GM23338 (cell line): ENCODE results near the gene CAMSAP2. TPM values are rescaled to one million over a fixed set of nuclear protein-coding genes. Genes with fewer than 3 reads are reported as not detected.

Experiments used
- ATAC-seq: fragments of 200-7000 bp; cut with Tn5 transposase; 3 replicates; pipeline ENCODE4 v1.9.1; 2020
- DNase-seq: peaks from one replicate; pipeline ENCODE4 v3.0.0-alpha.2; 2015; ENCODE audit warnings: low spot score
- H2AFZ ChIP-seq: fragments of 200-600 bp; sonication (generic); 2 replicates; pipeline ENCODE4 v1.8.0; 2016; ENCODE audit warnings: antibody characterized with exemption, mild to moderate bottlenecking, moderate library complexity
- H3F3A ChIP-seq: fragments of 200-600 bp; sonication (generic); replicated peaks from 2 replicates; pipeline ENCODE4 v1.8.0; 2017; ENCODE audit warnings: antibody characterized with exemption, mixed run types, low read depth
- H3K27ac ChIP-seq: fragments of 200-600 bp; sonication (generic); 2 replicates; pipeline ENCODE4 v1.6.1; 2016; ENCODE audit warnings: low read depth
- H3K27me3 ChIP-seq: fragments of 200-600 bp; sonication (generic); 2 replicates; pipeline ENCODE4 v1.8.0; 2016; ENCODE audit warnings: mild to moderate bottlenecking, mixed run types, moderate library complexity; ENCODE audit not compliant: insufficient read depth
- H3K36me3 ChIP-seq: fragments of 200-600 bp; sonication (generic); 2 replicates; pipeline ENCODE4 v1.8.0; 2016; ENCODE audit warnings: mild to moderate bottlenecking; ENCODE audit not compliant: insufficient read depth
- H3K4me1 ChIP-seq: fragments of 200-600 bp; sonication (generic); 2 replicates; pipeline ENCODE4 v1.8.0; 2016; ENCODE audit warnings: mild to moderate bottlenecking, moderate library complexity; ENCODE audit not compliant: insufficient read depth
- H3K4me2 ChIP-seq: fragments of 200-600 bp; sonication (generic); 2 replicates; pipeline ENCODE4 v1.7.1; 2017; ENCODE audit warnings: mixed run types
- H3K4me3 ChIP-seq: fragments of 200-600 bp; sonication (generic); 2 replicates; pipeline ENCODE4 v1.6.1; 2016; ENCODE audit warnings: mixed run types
- H3K79me2 ChIP-seq: fragments of 200-600 bp; sonication (generic); replicated peaks from 2 replicates; pipeline ENCODE4 v1.8.0; 2017; ENCODE audit warnings: mild to moderate bottlenecking; ENCODE audit not compliant: insufficient read depth
- H3K9me2 ChIP-seq: fragments of 200-600 bp; sonication (generic); 2 replicates; pipeline ENCODE4 v1.8.0; 2017; ENCODE audit not compliant: insufficient read depth
- H4K20me1 ChIP-seq: fragments of 200-600 bp; sonication (generic); replicated peaks from 2 replicates; pipeline ENCODE4 v1.8.0; 2017; ENCODE audit warnings: mild to moderate bottlenecking; ENCODE audit not compliant: insufficient read depth
- H3K27ac Mint-ChIP-seq: 2 replicates; pipeline ENCODE4 v1.8.0; 2020; ENCODE audit warnings: inconsistent platforms, mild to moderate bottlenecking, moderate library complexity, mixed read lengths
- H3K27me3 Mint-ChIP-seq: 3 replicates; pipeline ENCODE4 v1.8.0; 2022; ENCODE audit warnings: low read depth, mild to moderate bottlenecking, moderate library complexity, mixed read lengths, inconsistent platforms; ENCODE audit not compliant: insufficient read depth, poor library complexity
- H3K36me3 Mint-ChIP-seq: 3 replicates; pipeline ENCODE4 v1.8.0; 2021; ENCODE audit warnings: low read depth, mild to moderate bottlenecking, inconsistent platforms, moderate library complexity, mixed read lengths
- H3K4me1 Mint-ChIP-seq: 3 replicates; pipeline ENCODE4 v1.8.0; 2020; ENCODE audit warnings: mild to moderate bottlenecking, inconsistent platforms, mixed read lengths
- H3K4me3 Mint-ChIP-seq: 3 replicates; pipeline ENCODE4 v1.8.0; 2021; ENCODE audit warnings: moderate library complexity, mild to moderate bottlenecking, inconsistent platforms, mixed read lengths
- H3K9me3 Mint-ChIP-seq: 3 replicates; pipeline ENCODE4 v1.8.0; 2020; ENCODE audit warnings: moderate library complexity, mild to moderate bottlenecking, inconsistent platforms, mixed read lengths
- CREB1 ChIP-seq: fragments of 250-450 bp; sonication (Bioruptor Pico); IDR thresholded peaks from 2 replicates; pipeline ENCODE4 v1.5.0; 2020; ENCODE audit warnings: low read depth, mild to moderate bottlenecking, moderate library complexity
- CTCF ChIP-seq, 2 experiments: fragments of 200-600 bp in 1 of 2; sonication (generic) in 1 of 2; conservative IDR thresholded peaks; 2 replicates each; pipeline versions ENCODE4 v1.5.1 to v1.6.1; 2016 to 2017; ENCODE audit warnings: antibody characterized with exemption in 2 of 2, low read depth in 2 of 2, mild to moderate bottlenecking in 2 of 2, moderate library complexity in 1 of 2
- ETS1 ChIP-seq: IDR thresholded peaks from 2 replicates; pipeline ENCODE4 v1.6.1; 2016; ENCODE audit warnings: antibody characterized with exemption
- EZH2 ChIP-seq: fragments of 200-600 bp; sonication (generic); IDR thresholded peaks from one replicate; pipeline ENCODE4 v1.8.0; 2017; ENCODE audit warnings: antibody characterized with exemption, mild to moderate bottlenecking, low read depth; ENCODE audit not compliant: unreplicated experiment
- EZH2phosphoT487 ChIP-seq: fragments of 200-600 bp; sonication (generic); IDR thresholded peaks from one replicate; pipeline ENCODE4 v1.8.1; 2018; ENCODE audit warnings: antibody characterized with exemption; ENCODE audit not compliant: unreplicated experiment
- JUNB ChIP-seq: IDR thresholded peaks from one replicate; pipeline ENCODE4 v1.6.1; 2016; ENCODE audit warnings: antibody characterized with exemption; ENCODE audit not compliant: unreplicated experiment
- NANOG ChIP-seq: IDR thresholded peaks from 2 replicates; pipeline ENCODE4 v1.6.1; 2016; ENCODE audit warnings: antibody characterized with exemption, borderline replicate concordance
- POLR2AphosphoS5 ChIP-seq: IDR thresholded peaks from 2 replicates; pipeline ENCODE4 v1.6.1; 2016; ENCODE audit warnings: antibody characterized with exemption, low read depth
- REST ChIP-seq: IDR thresholded peaks from one replicate; pipeline ENCODE4 v1.6.1; 2018; ENCODE audit warnings: antibody characterized with exemption; ENCODE audit not compliant: unreplicated experiment
- STAT1 ChIP-seq: IDR thresholded peaks from one replicate; pipeline ENCODE4 v1.6.1; 2016; ENCODE audit warnings: antibody characterized with exemption; ENCODE audit not compliant: unreplicated experiment
- ZNF114 ChIP-seq: fragments of 250-450 bp; sonication (Bioruptor Pico); IDR thresholded peaks from 2 replicates; pipeline ENCODE4 v1.5.0; 2020; ENCODE audit warnings: mild to moderate bottlenecking, moderate library complexity
- ZNF331 ChIP-seq: fragments of 250-450 bp; sonication (Bioruptor Pico); IDR thresholded peaks from 2 replicates; pipeline ENCODE4 v1.5.0; 2020; ENCODE audit warnings: low read depth, mild to moderate bottlenecking, moderate library complexity
- ZNF462 ChIP-seq: fragments of 250-450 bp; sonication (Bioruptor Pico); IDR thresholded peaks from 2 replicates; pipeline ENCODE4 v1.5.0; 2020; ENCODE audit warnings: mild to moderate bottlenecking, moderate library complexity
- polyA plus RNA-seq: library from polyadenylated mRNA; unstranded; fragments of >200 nt; fragmentation: Nextera tagmentation; extraction: Ambion mirVana; gene quantifications from 2 replicates; pipeline ENCODE4 v1.2.1, GENCODE V29; 2016
- total RNA-seq: library from RNA; depleted of rRNA; stranded (reverse); fragments of >200 nt; shearing (Covaris generic); gene quantifications from 2 replicates; pipeline ENCODE4 v1.2.3, GENCODE V29; 2014

The CAMSAP2 gene
- total and polyA plus RNA-seq, 2 experiments from 2014 or later: 9.1 to 21.3 TPM

- H3K27me3 Mint-ChIP-seq: peaks cover 12% of the 10 kb centered on the region
- H3K9me2 ChIP-seq: no peaks in the 10 kb centered on the region
- no peak overlapping the region for H3K27ac ChIP-seq
- peaks cover 42% of the 10 kb centered on the region for H3K4me1 Mint-ChIP-seq
- H3K36me3 Mint-ChIP-seq: peaks cover 59% of the 10 kb centered on the region
- no peaks in the 10 kb centered on the region for H3K9me3 Mint-ChIP-seq
- H3K4me2 ChIP-seq: no peak overlapping the region
- no peak overlapping the region for H3K4me3 ChIP-seq
- DNase-seq (no peak), ATAC-seq (no peak)
- no peaks in the 10 kb centered on the region for H3F3A ChIP-seq
- H3K79me2 ChIP-seq: peaks cover 42% of the 10 kb centered on the region
- peaks cover 5% of the 10 kb centered on the region; the same call in 1 of the 2 replicates for H3K36me3 ChIP-seq
- H3K4me3 Mint-ChIP-seq: no peak overlapping the region
- H3K4me1 ChIP-seq: peaks cover 30% of the 10 kb centered on the region
- peak overlapping the region; percentile 16 for H3K27ac Mint-ChIP-seq
- H4K20me1 ChIP-seq: no peaks in the 10 kb centered on the region; the same call in none of the 2 replicates
- no peak for TF ChIP-seq REST
- no peak for TF ChIP-seq ETS1
- TF ChIP-seq STAT1: no peak
- no peak for TF ChIP-seq EZH2phosphoT487
- no peak for TF ChIP-seq CREB1
- no peak for TF ChIP-seq ZNF462 (CRISPR knock-in tag)
- TF ChIP-seq ZNF114 (CRISPR knock-in tag): no peak
- TF ChIP-seq CTCF (conservative IDR thresholded peaks at IDR 0.05; ENCODE audit: low read depth in 2 of 2): no peak
- TF ChIP-seq NANOG: no peak
- no peak for TF ChIP-seq ZNF331 (CRISPR knock-in tag)
- no peak for TF ChIP-seq EZH2
- TF ChIP-seq POLR2AphosphoS5: no peak
- no peak for TF ChIP-seq JUNB
- no peaks in the 10 kb centered on the region for H3K27me3 ChIP-seq
- H2AFZ ChIP-seq: no peak overlapping the region
Measured at GRCh38 chr1:200899015-200899386, 160.3 kb downstream of the CAMSAP2 start.
